ENCODE measurements around the gene CD74.
"Not testable (repeated sequence)": the region's sequence is repeated elsewhere in the genome, so short reads cannot be mapped to it uniquely, and the experiment has no call there.

CD74 gene

GRCh38 chr5:150441813-150442698, 29.3 kb upstream of the CD74 start:
- peak in 3 of 51 donors; percentile 8 to 30 (median 17) for DNase-seq

- no peak for DNase-seq
Measured at GRCh38 chr5:150440948-150441812, 28.5 kb upstream of the CD74 start.

GRCh38 chr5:150438873-150439546, 26.3 kb upstream of the CD74 start:
- no peak for DNase-seq

GRCh38 chr5:150436141-150436680, 23.5 kb upstream of the CD74 start:
- peak in 50 of 51 donors; percentile 9 to 98 (median 73) for DNase-seq

- no peak for DNase-seq
Measured at GRCh38 chr5:150434464-150434863, 21.8 kb upstream of the CD74 start.

GRCh38 chr5:150431574-150431973, 18.9 kb upstream of the CD74 start:
- DNase-seq: peak in 1 of 51 donors; percentile 17

- DNase-seq: no peak
Measured at GRCh38 chr5:150431048-150431447, 18.3 kb upstream of the CD74 start.

GRCh38 chr5:150429410-150429873, 16.7 kb upstream of the CD74 start:
- DNase-seq: no peak

- no peak for DNase-seq
Measured at GRCh38 chr5:150428978-150429377, 16.3 kb upstream of the CD74 start.

GRCh38 chr5:150428106-150428876, 15.6 kb upstream of the CD74 start:
- DNase-seq: peak in 32 of 51 donors; percentile 14 to 72 (median 40)

GRCh38 chr5:150426165-150426564, 13.5 kb upstream of the CD74 start:
- peak in 5 of 51 donors; percentile 4 to 76 (median 32) for DNase-seq

GRCh38 chr5:150422758-150423157, 10.0 kb upstream of the CD74 start:
- DNase-seq: no peak

- no peak for DNase-seq
Measured at GRCh38 chr5:150422075-150422474, 9.4 kb upstream of the CD74 start.

GRCh38 chr5:150419630-150420270, 7.0 kb upstream of the CD74 start:
- DNase-seq: no peak

GRCh38 chr5:150413902-150414790, 1.4 kb upstream of the CD74 start:
- not testable (repeated sequence) for DNase-seq

GRCh38 chr5:150413176-150413901, 629 bp upstream of the CD74 start:
- no peak for DNase-seq

- DNase-seq: peak in 12 of 51 donors; percentile 5 to 34 (median 16)
Measured at GRCh38 chr5:150411245-150411979, 1.3 kb downstream of the CD74 start.

Data from hypothalamus (tissue), 51 donors.